GM19023 (cell line): ENCODE data around the gene SLC27A4.

ENCODE experiments used
- ATAC-seq: cut with Tn5 transposase; IDR thresholded peaks from one replicate; pipeline ENCODE4 v1.9.1; 2021; ENCODE audit warnings: mild to moderate bottlenecking, moderate library complexity; ENCODE audit not compliant: unreplicated experiment

Gene SLC27A4

DNA sequence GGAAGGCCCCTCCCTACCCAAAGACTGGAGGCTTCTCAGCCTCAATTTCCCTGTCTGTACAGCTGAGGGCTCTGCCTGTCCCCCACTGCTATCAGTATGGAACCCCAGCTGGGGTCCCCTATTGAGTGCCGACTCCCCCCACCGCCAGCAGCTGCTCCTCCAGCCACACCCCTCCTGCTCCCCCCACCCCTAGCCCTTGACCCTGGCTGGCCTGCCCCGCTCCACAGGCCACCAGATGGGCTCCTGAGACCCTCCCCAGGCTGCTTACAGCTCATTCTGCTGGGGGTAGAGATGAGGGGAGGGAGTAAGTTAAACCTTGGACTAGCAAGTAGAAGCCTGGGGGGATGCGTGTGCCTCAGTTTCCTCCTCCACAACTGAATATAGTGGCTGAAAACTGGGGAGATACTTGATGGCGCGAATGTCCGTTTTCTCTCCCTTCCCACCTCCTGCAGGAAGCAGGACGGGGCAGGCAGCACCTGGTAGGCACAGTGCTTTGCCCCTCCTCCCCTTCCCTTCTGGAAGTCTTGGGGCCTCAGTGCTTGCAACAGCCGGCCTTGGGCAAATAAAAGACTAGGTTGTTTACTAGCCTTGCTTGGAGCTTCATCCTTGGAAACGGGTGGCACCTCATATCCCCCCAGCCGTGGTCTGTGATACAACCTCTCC, 50.0 kb downstream of the SLC27A4 start:
- ATAC-seq, result no peak

DNA sequence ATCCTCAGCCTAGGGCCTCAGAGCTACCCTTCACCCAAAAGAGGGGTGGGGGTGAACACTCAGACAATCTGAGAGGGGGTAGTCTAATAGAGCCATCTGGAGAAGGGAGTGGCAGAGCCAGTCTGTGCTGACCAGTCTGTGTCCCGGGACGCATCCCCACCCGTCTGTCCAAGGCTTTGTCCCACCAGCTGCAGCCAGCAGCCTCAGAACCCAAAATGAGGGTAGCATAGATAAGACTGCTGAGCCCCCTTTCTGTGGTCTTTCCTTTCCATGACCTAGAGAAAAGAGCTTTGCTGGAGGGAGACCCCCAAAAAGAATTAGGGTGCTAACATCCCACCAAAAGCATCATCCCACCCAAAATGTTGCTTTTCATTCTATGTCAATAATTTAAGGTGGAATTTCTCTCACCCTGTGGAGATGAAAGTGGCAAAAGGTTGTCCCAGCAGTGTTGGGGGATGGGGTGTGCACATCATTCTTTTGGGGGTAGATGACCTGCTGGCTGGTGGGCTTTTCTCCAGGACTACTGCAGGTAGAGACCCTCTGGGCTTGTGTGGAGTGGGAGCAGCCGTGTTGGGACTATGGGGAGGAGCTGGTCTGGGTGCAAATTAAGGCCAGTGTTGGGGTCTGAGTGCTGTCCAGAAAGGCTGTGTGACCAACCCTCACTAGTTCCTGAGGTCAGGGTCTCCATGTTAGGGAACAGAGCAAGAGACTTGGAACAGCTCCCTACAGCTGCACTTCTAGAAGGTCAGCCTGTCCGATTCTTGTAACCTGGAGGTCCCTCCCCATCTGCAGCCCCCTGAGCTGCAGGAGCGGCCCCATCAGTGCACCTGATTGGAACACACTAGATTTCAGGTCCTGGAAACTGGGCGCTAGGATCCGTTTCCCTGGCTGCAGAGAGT, 50.7 kb downstream of the SLC27A4 start:
- ATAC-seq, result no peak

DNA sequence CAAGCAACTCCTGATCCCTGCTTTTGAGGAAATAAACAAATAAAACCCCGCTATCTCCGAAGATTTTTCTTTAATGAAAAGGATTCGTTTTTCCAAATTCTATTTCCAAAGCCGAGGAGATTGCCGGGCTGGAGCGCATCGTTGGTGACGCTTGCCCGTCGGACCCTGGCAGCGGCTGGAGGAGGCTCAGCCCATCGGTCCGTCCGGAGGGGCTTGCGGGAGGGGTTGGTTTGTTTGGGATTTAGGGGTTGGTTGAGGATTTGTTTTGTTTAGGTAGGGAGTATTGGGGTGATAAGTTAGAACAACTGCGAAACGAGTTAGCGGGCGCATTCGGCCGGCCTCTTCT, 51.6 kb downstream of the SLC27A4 start:
- ATAC-seq, result no peak

DNA sequence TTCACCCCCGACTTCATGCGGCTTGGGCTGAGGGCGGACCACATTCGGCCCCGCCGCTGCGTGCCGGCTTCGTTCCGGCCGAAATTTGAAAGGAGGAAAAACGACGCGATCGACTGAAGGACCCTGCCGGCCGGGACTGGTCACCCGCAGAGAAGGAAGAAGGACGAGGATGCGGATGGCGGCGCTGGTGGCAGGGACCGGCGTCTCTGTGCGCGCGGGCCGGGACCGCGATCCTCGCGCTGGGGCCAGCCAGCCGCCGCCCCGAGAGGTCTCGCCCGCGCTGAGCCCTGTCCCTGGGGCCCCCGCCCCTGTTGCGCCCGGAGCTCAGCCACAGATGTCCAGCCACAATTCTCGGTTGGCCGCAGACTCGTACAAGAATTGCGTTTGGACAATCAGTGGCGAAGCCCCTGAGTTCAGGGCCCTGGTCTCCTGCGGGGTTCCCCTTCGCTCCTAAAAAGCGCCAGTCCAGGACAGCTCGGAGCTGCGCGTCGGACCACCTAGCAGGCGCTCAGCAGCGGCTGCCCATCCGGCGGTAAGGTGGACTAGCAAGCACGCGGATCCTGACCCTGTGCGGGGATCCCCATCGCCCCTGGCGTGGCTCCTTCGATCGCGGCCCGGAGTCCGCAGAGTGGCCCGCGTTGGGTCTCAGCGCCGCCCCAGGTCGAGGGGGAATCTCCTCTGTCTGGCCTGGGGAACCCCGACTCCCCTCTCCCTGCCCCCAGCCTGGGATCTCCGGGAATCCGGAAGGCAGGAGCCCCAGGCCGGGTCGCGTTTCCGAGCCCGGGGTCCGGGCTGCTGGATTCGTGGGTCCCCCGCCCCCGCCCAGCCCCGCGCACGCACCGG, 52.2 kb downstream of the SLC27A4 start:
- no peak for ATAC-seq

GRCh38 chr9:128393145-128393775, 52.9 kb downstream of the SLC27A4 start:
- ATAC-seq, result no peak

GRCh38 chr9:128393970-128394369, 53.6 kb downstream of the SLC27A4 start:
- no peak for ATAC-seq

DNA sequence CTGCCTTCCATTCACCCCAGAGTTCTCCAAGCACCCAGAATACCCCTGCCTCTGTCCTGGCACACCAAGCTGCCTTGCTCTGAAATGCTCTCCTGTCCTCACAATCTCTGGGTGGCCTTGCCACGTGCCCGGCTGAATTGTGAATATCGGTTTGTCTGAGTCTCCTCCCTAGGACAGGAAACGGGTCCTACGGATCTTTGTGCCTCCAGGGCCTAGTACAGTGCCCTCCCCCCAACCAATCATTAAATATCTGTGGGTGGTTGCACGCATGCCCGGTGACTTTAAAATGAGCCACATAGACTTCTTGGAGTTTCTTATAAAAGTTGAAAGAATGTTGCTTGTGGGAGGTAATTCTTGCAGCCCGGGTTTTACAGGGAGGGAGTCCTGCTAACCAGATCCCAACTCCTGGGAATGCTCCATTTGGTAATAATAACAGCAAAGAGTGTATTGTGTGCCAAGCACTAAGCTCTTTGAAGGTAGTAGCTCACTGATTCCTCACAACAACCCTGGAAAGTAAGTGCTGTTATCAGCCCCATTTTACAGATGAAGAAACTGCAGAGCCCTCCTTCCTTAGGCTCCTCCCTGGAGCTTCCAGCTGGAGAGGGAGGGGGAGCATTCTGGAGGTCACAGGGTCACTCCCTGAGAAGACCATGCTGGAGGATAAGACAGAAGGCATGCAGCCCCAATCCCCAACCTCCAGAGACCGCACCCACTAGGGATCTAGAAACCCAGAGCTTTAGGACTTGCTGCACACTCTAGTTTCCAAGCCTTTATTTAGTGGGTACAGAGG, 54.2 kb downstream of the SLC27A4 start:
- no peak for ATAC-seq

GRCh38 chr9:128396970-128397613, 56.8 kb downstream of the SLC27A4 start:
- ATAC-seq, result no peak

DNA sequence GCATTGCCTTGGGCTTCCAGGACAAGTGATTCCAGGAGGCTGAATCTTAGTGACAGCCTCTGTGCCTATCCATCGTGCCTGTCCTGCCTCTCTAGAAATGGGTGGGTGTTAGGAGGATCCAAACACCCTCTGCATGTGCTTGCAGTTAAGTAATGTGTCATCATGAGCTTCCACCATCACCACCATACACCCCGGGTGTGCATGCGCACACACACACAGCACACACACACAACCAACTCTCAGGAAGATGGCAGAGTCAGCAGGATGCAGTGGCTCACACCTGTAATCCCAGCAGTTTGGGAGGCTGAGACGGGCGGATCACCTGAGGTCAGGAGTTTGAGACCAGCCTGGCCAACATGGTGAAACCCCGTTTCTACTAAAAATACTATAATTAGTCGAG, 57.5 kb downstream of the SLC27A4 start:
- no peak for ATAC-seq

GRCh38 chr9:128399861-128400260, 59.5 kb downstream of the SLC27A4 start:
- ATAC-seq, result no peak

GRCh38 chr9:128404560-128404959, 64.2 kb downstream of the SLC27A4 start:
- no peak for ATAC-seq

DNA sequence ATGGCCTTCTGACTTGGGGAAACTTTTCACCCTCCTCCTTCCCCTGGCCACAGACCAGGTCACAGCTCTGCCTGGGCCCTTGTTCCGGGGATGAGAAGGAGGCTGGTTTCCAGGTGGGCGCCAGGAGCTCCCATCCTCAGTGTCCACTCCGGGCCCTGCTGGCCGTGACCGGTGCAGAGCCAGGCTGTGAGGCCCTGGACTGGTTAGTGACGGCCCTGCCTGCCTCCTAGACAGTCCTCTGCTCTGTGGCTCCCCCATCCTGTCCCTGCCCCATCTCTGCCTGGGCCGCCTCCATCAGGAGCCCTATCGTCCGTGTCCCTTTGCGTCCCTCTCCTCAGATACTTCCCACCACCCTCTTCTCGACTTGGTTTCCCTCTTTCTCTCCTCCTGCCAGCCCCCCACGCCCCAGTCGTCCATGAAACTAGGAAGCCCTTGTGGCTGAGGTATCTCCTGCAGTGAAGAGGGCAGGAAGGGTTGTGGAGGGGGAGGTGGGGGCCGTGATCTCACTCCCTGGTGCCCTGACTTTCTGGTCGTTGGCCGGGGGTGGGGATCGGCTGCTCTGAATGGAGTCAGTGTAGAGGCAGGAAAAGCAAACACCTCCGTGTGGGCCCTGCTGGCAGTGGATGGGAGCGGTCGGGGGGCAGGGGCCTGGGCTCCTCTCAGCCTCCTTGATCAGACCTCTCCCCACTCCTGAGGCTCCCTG, 64.9 kb downstream of the SLC27A4 start:
- no peak for ATAC-seq

DNA sequence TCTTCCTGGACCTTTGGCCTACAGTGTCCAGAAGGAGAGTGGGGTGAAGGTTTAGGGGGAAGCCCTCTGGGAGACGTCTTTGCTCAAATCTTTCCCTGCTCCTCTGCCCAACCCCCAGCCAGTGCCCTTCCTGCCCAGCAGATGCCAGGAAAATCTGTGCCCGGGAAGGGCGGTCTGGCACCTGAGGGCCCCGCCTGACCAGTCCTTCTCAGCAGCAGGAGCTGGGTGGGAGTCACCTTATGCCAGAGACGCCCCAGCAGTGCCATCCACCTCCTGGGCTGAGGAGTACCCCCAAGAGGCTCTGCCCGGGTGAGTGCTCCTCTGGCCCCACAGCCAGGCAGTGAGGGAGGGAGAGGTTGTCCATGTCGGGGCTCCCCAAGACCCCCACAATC, 65.4 kb downstream of the SLC27A4 start:
- no peak for ATAC-seq

DNA sequence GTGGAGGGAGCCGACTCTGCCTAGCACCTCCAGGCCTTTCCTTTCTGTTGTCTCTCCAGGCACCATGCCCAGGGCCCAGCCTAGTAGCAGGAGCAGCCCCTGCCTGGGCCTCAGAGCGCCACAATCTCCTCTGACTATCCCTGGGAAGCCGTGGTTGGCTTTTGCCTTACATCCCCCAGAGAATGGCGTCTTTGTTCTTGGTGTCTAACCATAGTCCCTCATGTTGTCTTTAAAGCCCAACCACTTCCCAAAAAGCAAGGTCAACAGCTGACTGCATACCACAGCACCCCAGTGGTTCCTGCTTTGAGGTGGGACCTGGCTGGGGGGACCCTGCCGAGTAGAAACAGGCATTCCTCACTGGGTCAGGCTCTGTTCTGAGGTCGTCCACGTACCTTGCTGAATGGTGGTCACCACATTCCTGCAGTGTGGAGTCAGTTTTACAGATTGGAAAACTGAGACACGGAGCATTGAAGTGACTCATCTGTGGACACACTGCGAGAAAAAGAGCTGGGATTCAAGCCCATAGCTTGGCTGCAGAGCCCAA, 66.6 kb downstream of the SLC27A4 start:
- ATAC-seq, result no peak

GRCh38 chr9:128408963-128409431, 68.7 kb downstream of the SLC27A4 start:
- no peak for ATAC-seq

- no peak for ATAC-seq
These were observed 69.1 kb downstream of the SLC27A4 start for GRCh38 chr9:128409450-128409849.

- no peak for ATAC-seq
These were observed 69.7 kb downstream of the SLC27A4 start for GRCh38 chr9:128409978-128410377.
